WTC11 (cell line): Measurements from ENCODE around the gene SPSB2. TPM values are rescaled to one million over a fixed set of nuclear protein-coding genes. Genes with fewer than 3 reads are reported as not detected.

ENCODE experiments used
- ATAC-seq: fragments of 200-7000 bp; cut with Tn5 transposase; 2 replicates; pipeline ENCODE4 v1.10.0; 2021; ENCODE audit warnings: mild to moderate bottlenecking, moderate library complexity
- Bru-seq: library from RNA; stranded (reverse); fragments of 400-500 nt; gene quantifications from one replicate; lab custom pipeline; 2021; lab: Mats Ljungman, UMichigan
- CTCF ChIA-PET: fragments of 300-600 bp; sonication (Branson Sonifier 250); formaldehyde crosslinking; loops from one replicate; lab custom pipeline; 2021; ENCODE audit warnings: antibody characterized with exemption; lab: Charles Lee
- POLR2A ChIA-PET: fragments of 350-600 bp; sonication (Branson Sonifier 250); formaldehyde crosslinking; loops from one replicate; lab custom pipeline; 2021; ENCODE audit warnings: antibody characterized with exemption; lab: Charles Lee
- DNase-seq: peaks from one replicate; pipeline ENCODE4 v3.0.0; 2021; ENCODE audit warnings: low spot score
- H3K27ac Mint-ChIP-seq: 2 replicates; pipeline ENCODE4 v1.8.0; 2021; ENCODE audit warnings: mixed read lengths
- H3K27me3 Mint-ChIP-seq: 2 replicates; pipeline ENCODE4 v1.8.0; 2021; ENCODE audit warnings: low read depth, mild to moderate bottlenecking, moderate library complexity, mixed read lengths
- H3K36me3 Mint-ChIP-seq: 2 replicates; pipeline ENCODE4 v1.8.0; 2021; ENCODE audit warnings: mixed read lengths
- H3K4me1 Mint-ChIP-seq: 2 replicates; pipeline ENCODE4 v1.8.0; 2022; ENCODE audit warnings: mixed read lengths
- H3K4me3 Mint-ChIP-seq: 2 replicates; pipeline ENCODE4 v1.8.0; 2021; ENCODE audit warnings: mild to moderate bottlenecking, moderate library complexity, mixed read lengths
- H3K9me3 Mint-ChIP-seq: 2 replicates; pipeline ENCODE4 v1.8.0; 2021; ENCODE audit warnings: mixed read lengths
- ARID4B ChIP-seq: sonication (generic); formaldehyde crosslinking; IDR thresholded peaks from 2 replicates; pipeline ENCODE4 v1.8.0; 2023; ENCODE audit warnings: missing genetic modification reagents, mild to moderate bottlenecking, borderline replicate concordance
- CBFB ChIP-seq: sonication (generic); formaldehyde crosslinking; IDR thresholded peaks from 2 replicates; pipeline ENCODE4 v1.8.1; 2022; ENCODE audit warnings: mild to moderate bottlenecking, low read depth, missing genetic modification reagents
- CREM ChIP-seq: sonication (generic); formaldehyde crosslinking; IDR thresholded peaks from 2 replicates; pipeline ENCODE4 v1.8.1; 2022; ENCODE audit warnings: mild to moderate bottlenecking, missing genetic modification reagents, moderate library complexity
- EMX1 ChIP-seq: fragments of 250-450 bp; sonication (Bioruptor Pico); IDR thresholded peaks from 2 replicates; pipeline ENCODE4 v1.8.0; 2021; ENCODE audit warnings: mild to moderate bottlenecking
- FOXK1 ChIP-seq: sonication (generic); formaldehyde crosslinking; IDR thresholded peaks from 2 replicates; pipeline ENCODE4 v1.8.0; 2022; ENCODE audit warnings: mild to moderate bottlenecking, moderate library complexity, missing genetic modification reagents
- GRHL2 ChIP-seq: fragments of 250-450 bp; sonication (Bioruptor Pico); IDR thresholded peaks from 2 replicates; pipeline ENCODE4 v1.8.0; 2022; ENCODE audit warnings: mild to moderate bottlenecking, moderate library complexity; ENCODE audit not compliant: insufficient replicate concordance, severe bottlenecking
- JUN ChIP-seq: sonication (generic); formaldehyde crosslinking; IDR thresholded peaks from 2 replicates; pipeline ENCODE4 v1.8.0; 2023; ENCODE audit warnings: mild to moderate bottlenecking, missing genetic modification reagents
- NFYB ChIP-seq: sonication (generic); formaldehyde crosslinking; conservative IDR thresholded peaks from 2 replicates; pipeline ENCODE4 v1.8.0; 2022; ENCODE audit warnings: low read depth, missing genetic modification reagents
- NR2C2 ChIP-seq: sonication (generic); formaldehyde crosslinking; IDR thresholded peaks from 2 replicates; pipeline ENCODE4 v1.8.0; 2022; ENCODE audit warnings: mild to moderate bottlenecking, missing genetic modification reagents
- PRDM15 ChIP-seq: sonication (generic); formaldehyde crosslinking; IDR thresholded peaks from 2 replicates; pipeline ENCODE4 v1.8.0; 2022; ENCODE audit warnings: missing genetic modification reagents
- PRRX2 ChIP-seq: fragments of 250-450 bp; sonication (Bioruptor Pico); IDR thresholded peaks from 2 replicates; pipeline ENCODE4 v1.8.0; 2021; ENCODE audit warnings: mild to moderate bottlenecking
- SMAD3 ChIP-seq: sonication (generic); formaldehyde crosslinking; IDR thresholded peaks from 2 replicates; pipeline ENCODE4 v1.8.0; 2022; ENCODE audit warnings: missing genetic modification reagents, mild to moderate bottlenecking, borderline replicate concordance
- SMAD4 ChIP-seq: sonication (generic); formaldehyde crosslinking; IDR thresholded peaks from 2 replicates; pipeline ENCODE4 v1.8.0; 2022; ENCODE audit warnings: mild to moderate bottlenecking, missing genetic modification reagents
- ZNF219 ChIP-seq: sonication (generic); formaldehyde crosslinking; IDR thresholded peaks from 2 replicates; pipeline ENCODE4 v1.8.0; 2023; ENCODE audit warnings: missing genetic modification reagents, mild to moderate bottlenecking, borderline replicate concordance
- ZNF425 ChIP-seq: fragments of 250-450 bp; sonication (Bioruptor Pico); conservative IDR thresholded peaks from 2 replicates; pipeline ENCODE4 v1.9.0; 2021; ENCODE audit warnings: mild to moderate bottlenecking
- long read RNA-seq, 3 experiments: library from RNA in 1 of 3; library from capped mRNA in 1 of 3; library from polyadenylated mRNA in 1 of 3; unstranded in 2 of 3; stranded (forward) in 1 of 3; transcript quantifications; one replicate each; pipeline ENCODE4 v2.0.0, GENCODE V29; 2021
- total RNA-seq: library from RNA; stranded (reverse); gene quantifications from 3 replicates; pipeline ENCODE4 v1.2.3, GENCODE V29; 2021
- TF ChIP-seq, protein P1 (sequence below): sonication (generic); formaldehyde crosslinking; IDR thresholded peaks from 2 replicates; pipeline ENCODE4 v1.8.1; 2023; ENCODE audit warnings: mild to moderate bottlenecking, missing genetic modification reagents
- TF ChIP-seq, protein P2 (sequence below): sonication (generic); formaldehyde crosslinking; conservative IDR thresholded peaks from 2 replicates; pipeline ENCODE4 v1.8.1; 2022; ENCODE audit warnings: mild to moderate bottlenecking, missing genetic modification reagents
- TF ChIP-seq, protein P3 (sequence below): sonication (generic); formaldehyde crosslinking; IDR thresholded peaks from 2 replicates; pipeline ENCODE4 v1.8.1; 2023; ENCODE audit warnings: mild to moderate bottlenecking, moderate library complexity, missing genetic modification reagents

Gene SPSB2
- 21.2 to 25.5 TPM (median 22.7 TPM) in 3 replicates for total RNA-seq
- percentile 84 among the genes with signal in this experiment for Bru-seq, nascent RNA
- long read RNA-seq, experiment 1, partial matches to known transcripts: 18 of 26 reads
- long read RNA-seq, experiment 1, other reads (novel, unspliced or antisense): 6 of 26 reads
- long read RNA-seq, experiment 2, transcript SPSB2-204 (3 exons, 1,205 nt): major isoform, 6 of 27 reads
- long read RNA-seq, experiment 2, partial matches to known transcripts: 12 of 27 reads
- long read RNA-seq, experiment 2, other reads (novel, unspliced or antisense): 7 of 27 reads
- long read RNA-seq, experiment 3, transcript SPSB2-204 (3 exons, 1,205 nt): major isoform, 8 of 30 reads
- long read RNA-seq, experiment 3, partial matches to known transcripts: 12 of 30 reads
- long read RNA-seq, experiment 3, other reads (novel, unspliced or antisense): 8 of 30 reads

DNA sequence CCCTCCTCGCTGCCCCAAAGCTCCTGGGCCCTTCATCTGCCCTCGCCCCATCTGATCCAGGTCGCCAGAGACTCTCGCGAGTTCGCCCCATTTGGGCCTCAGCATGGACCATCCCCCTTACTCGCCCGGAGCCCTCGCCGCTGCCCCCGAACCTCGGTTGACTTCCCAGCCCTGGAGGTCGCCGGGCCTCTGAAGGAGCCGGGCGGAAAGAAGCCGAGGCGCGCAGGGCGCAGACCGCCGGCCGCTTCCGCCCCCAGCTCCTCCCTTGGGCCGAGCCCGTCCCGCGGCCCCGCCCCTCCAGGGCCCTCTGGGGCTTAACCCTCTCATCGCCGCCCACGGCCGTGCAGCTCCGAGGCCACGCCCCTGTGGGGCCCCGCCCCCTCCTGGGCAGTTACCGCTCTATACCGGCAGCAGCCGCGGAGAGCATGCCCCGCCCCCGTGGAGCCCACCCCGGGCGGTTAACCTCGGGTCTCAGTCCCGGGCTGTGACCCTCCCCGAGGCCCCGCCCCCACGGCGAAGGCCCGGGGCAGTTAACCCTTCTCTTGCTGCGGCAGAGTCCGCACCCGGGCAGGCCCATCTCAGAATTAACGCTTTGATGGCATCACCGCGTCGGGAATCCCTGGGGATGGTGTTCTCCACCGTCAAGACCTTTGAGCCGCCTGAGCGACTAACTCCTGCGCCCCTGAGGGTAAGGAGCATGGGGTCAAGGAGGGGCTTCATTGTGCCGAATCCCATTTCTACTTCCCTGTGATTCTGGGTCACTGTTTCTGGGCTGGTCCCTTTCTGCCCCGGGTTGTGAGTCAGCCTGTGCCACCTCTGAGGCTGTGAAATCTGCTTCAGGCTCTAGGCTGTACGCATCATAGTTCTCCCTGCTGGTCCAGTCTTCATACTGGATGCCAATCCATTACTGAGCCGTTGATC, at the start of gene SPSB2:
SPSB2 (minus strand) TSS at position 210 of the 921 bp plus-strand sequence. CDS start 402 bp downstream, outside the sequence.
- Mint-ChIP-seq H3K27ac (peak within 1 kb of the TSS; percentile 96), H3K4me3 (peak within 1 kb of the TSS; percentile 89), H3K27me3 (no peaks in the 10 kb centered on the region), H3K36me3 (peaks cover 42% of the 10 kb centered on the region), H3K9me3 (no peaks in the 10 kb centered on the region), H3K4me1 (peaks cover 44% of the 10 kb centered on the region)
- ChIA-PET POLR2A (interaction anchor here (0.6 to 3.3 kb wide), 22 partner anchors 9 to 253 kb away, joined by 3 to 38 read pairs (median 5); partner anchors contain the start of genes C12orf57, CDCA3, COPS7A and LRRC23), CTCF (interaction anchor here (0.6 to 8.5 kb wide), 50 partner anchors 9 to 576 kb away, joined by 3 to 181 read pairs (median 6); partner anchors contain the start of genes C12orf57, C1RL, CDCA3 and COPS7A)
- ATAC-seq (peak; percentile 75), DNase-seq (peak; percentile 100)
- TF ChIP-seq CREM (CRISPR knock-in tag) (peak; percentile 56; the same call in 1 of the 2 replicates), ARID4B (CRISPR knock-in tag) (peak; percentile 81; the same call in 1 of the 2 replicates), SMAD4 (CRISPR knock-in tag) (no peak), NR2C2 (CRISPR knock-in tag) (no peak), EMX1 (CRISPR knock-in tag) (no peak), FOXK1 (0 out of 2 replicates have a peak, but pooled peaks have one; percentile 32), PRDM15 (CRISPR knock-in tag) (no peak; the same call in 1 of the 2 replicates), SMAD3 (peak; percentile 68; the same call in 1 of the 2 replicates), CBFB (0 out of 2 replicates have a peak, but pooled peaks have one; percentile 63), GRHL2 (CRISPR knock-in tag) (no peak), JUN (CRISPR knock-in tag) (no peak), ZNF425 (no peak), ZNF219 (CRISPR knock-in tag) (no peak), NFYB (CRISPR knock-in tag) (no peak), PRRX2 (CRISPR knock-in tag) (no peak)
- TF ChIP-seq, protein P1, sequence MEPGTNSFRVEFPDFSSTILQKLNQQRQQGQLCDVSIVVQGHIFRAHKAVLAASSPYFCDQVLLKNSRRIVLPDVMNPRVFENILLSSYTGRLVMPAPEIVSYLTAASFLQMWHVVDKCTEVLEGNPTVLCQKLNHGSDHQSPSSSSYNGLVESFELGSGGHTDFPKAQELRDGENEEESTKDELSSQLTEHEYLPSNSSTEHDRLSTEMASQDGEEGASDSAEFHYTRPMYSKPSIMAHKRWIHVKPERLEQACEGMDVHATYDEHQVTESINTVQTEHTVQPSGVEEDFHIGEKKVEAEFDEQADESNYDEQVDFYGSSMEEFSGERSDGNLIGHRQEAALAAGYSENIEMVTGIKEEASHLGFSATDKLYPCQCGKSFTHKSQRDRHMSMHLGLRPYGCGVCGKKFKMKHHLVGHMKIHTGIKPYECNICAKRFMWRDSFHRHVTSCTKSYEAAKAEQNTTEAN (CRISPR knock-in tag): peak; percentile 31; the same call in 1 of the 2 replicates
- TF ChIP-seq, protein P2, sequence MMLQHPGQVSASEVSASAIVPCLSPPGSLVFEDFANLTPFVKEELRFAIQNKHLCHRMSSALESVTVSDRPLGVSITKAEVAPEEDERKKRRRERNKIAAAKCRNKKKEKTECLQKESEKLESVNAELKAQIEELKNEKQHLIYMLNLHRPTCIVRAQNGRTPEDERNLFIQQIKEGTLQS (CRISPR knock-in tag): no peak
- TF ChIP-seq, protein P3, sequence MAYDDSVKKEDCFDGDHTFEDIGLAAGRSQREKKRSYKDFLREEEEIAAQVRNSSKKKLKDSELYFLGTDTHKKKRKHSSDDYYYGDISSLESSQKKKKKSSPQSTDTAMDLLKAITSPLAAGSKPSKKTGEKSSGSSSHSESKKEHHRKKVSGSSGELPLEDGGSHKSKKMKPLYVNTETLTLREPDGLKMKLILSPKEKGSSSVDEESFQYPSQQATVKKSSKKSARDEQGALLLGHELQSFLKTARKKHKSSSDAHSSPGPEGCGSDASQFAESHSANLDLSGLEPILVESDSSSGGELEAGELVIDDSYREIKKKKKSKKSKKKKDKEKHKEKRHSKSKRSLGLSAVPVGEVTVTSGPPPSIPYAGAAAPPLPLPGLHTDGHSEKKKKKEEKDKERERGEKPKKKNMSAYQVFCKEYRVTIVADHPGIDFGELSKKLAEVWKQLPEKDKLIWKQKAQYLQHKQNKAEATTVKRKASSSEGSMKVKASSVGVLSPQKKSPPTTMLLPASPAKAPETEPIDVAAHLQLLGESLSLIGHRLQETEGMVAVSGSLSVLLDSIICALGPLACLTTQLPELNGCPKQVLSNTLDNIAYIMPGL (CRISPR knock-in tag): peak; percentile 53; the same call in 1 of the 2 replicates
